Adipocyte (in vitro differentiated cells): Measurements from ENCODE around the gene SLC2A4RG.

Experiments
- DNase-seq: peaks from one replicate; pipeline ENCODE4 v3.0.0-alpha.2; 2015; ENCODE audit warnings: low read depth
- H3K27me3 ChIP-seq: replicated peaks from 2 replicates; pipeline ENCODE4 v1.7.0; 2013; ENCODE audit warnings: mild to moderate bottlenecking, low read length, moderate library complexity; ENCODE audit not compliant: control insufficient read depth, insufficient read depth
- H3K36me3 ChIP-seq: 2 replicates; pipeline ENCODE4 v1.7.0; 2013; ENCODE audit warnings: low read length, mild to moderate bottlenecking, moderate library complexity; ENCODE audit not compliant: control insufficient read depth, insufficient read depth, severe bottlenecking
- H3K4me1 ChIP-seq: 2 replicates; pipeline ENCODE4 v1.7.0; 2013; ENCODE audit warnings: mild to moderate bottlenecking, low read length, moderate library complexity; ENCODE audit not compliant: control insufficient read depth, insufficient read depth
- H3K4me3 ChIP-seq: 2 replicates; pipeline ENCODE4 v1.7.0; 2013; ENCODE audit warnings: mild to moderate bottlenecking, low read length, moderate library complexity
- H3K9ac ChIP-seq: 2 replicates; pipeline ENCODE4 v1.7.0; 2013; ENCODE audit warnings: mild to moderate bottlenecking, low read length, moderate library complexity
- H3K9me3 ChIP-seq: 2 replicates; pipeline ENCODE4 v1.7.0; 2013; ENCODE audit warnings: mild to moderate bottlenecking, low read length, moderate library complexity; ENCODE audit not compliant: control insufficient read depth

Gene SLC2A4RG

DNA sequence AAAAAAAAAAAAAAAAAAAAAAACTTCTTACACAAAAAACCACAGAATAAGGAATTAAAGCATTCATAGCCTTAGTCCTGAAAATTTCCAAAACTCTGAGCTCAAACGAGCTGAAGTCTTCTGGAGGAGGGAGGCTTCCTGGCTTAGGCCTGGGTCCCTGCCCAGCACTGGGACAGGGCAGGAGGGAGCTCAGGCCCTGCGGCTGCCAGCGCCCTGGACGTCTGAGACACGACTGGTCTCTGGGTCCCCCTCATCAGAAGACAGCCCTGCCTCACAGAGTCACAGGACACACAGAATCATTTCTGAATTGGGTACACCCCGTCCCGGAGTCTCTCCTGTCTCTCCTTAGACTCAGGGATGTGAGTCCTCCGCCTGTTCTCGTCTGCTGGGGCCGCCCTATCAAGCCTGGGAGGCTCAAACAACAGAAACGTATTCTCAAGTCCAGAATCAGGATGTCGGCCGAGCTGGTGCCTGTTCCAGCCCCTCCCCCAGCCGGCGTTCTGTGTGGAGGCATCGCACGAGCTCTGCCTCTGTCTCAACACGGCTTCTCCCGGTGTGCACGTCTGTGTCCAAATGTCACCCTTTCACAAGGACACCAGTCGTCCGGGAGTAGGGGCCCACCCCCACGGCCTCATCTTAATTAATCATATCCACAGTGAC, 52.1 kb downstream of the SLC2A4RG start:
- Histone ChIP-seq H3K4me3 (no peak overlapping the region), H3K9ac (no peak overlapping the region), H3K4me1 (no peaks in the 10 kb centered on the region), H3K9me3 (no peaks in the 10 kb centered on the region), H3K27me3 (peaks cover 16% of the 10 kb centered on the region), H3K36me3 (no peaks in the 10 kb centered on the region)
- DNase-seq = no peak

DNA sequence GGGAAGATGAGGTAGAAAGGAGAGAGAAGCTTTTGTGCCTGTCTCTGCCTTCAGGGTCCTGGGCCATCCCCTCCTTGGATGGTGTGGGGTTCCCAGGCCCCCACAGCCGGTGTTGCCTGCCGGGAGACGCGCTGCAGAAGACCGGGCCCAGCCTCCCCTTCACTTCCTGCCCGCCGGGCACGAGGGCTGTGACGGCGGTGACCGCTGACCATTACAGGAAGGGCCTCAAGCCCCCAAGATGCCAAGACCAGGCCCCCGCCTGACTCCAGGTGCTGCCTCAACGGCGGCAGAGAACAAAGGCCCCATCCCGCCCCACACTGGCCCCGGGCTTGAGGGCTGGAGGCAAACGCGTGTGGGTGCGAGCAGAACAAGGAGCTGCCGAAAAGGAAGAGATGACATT, 53.3 kb downstream of the SLC2A4RG start:
- DNase-seq = no peak
- no peak overlapping the region for H3K9ac ChIP-seq
- no peaks in the 10 kb centered on the region for H3K4me1 ChIP-seq
- H3K9me3 ChIP-seq = no peaks in the 10 kb centered on the region
- H3K36me3 ChIP-seq = no peaks in the 10 kb centered on the region
- H3K4me3 ChIP-seq = no peak overlapping the region
- H3K27me3 ChIP-seq = peaks cover 16% of the 10 kb centered on the region
